GM21528 (cell line): Measurements from ENCODE around the gene CLSTN1.
A peak's percentile ranks its signal among the peaks of the same experiment; 100 is the strongest.

Source experiments
- ATAC-seq: cut with Tn5 transposase; IDR thresholded peaks from one replicate; pipeline ENCODE4 v1.9.1; 2021; ENCODE audit warnings: mild to moderate bottlenecking, moderate library complexity; ENCODE audit not compliant: unreplicated experiment, low FRiP score

CLSTN1 gene

DNA sequence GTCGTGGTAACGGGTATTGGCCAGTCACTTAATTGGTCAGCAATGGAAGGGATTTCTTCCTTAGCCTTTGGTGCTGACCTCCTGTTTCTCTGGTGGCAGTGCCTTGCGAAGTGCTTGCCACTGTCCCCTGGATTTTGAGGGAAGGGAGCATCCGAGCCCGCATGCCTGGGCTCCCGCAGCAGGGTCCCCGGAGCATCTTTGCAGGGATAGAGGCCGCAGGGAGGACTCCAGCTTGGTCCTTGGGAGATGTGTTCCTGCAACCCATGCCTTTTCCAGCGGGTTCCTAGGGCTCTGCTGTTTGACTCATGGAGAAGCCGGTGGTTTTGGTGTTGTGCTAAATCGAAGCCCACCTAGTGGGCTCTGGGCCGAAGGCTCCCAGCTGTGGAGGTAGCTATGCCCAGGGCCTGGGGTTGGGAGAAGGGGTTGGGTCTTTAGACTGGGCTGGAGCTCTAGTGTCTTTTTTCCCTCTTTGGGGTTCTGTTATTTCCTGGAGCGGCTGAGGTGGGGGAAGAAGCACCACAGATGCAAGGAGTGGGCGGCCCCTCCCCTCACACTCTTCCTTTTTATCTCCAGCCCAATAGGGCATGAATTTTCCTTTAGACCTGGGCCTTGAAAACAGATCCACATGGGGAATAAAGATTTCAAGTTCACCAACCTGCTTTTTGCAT lies 133.2 kb downstream of the CLSTN1 start:
- ATAC-seq = no peak

DNA sequence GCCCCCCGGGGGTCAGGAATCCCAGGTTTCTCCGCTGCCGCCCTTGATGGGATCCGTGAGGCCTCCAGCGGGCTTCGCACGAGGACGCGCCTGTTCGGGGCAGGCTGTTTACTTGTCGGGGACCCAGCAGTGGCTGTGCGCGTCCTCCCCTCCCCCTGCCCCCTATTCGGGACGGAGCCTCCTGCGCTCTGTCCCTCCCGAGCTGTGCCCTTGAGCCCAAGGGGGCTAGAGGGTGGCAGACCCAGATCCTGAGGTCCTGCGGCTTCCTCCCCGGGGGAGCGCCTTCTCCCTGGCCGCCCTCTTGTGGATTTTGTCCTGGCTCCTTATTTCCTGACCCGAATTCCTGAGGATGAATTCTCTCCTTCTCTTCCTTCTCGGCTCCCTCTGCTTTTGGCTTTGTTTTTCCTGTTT lies 133.8 kb downstream of the CLSTN1 start:
- no peak for ATAC-seq

DNA sequence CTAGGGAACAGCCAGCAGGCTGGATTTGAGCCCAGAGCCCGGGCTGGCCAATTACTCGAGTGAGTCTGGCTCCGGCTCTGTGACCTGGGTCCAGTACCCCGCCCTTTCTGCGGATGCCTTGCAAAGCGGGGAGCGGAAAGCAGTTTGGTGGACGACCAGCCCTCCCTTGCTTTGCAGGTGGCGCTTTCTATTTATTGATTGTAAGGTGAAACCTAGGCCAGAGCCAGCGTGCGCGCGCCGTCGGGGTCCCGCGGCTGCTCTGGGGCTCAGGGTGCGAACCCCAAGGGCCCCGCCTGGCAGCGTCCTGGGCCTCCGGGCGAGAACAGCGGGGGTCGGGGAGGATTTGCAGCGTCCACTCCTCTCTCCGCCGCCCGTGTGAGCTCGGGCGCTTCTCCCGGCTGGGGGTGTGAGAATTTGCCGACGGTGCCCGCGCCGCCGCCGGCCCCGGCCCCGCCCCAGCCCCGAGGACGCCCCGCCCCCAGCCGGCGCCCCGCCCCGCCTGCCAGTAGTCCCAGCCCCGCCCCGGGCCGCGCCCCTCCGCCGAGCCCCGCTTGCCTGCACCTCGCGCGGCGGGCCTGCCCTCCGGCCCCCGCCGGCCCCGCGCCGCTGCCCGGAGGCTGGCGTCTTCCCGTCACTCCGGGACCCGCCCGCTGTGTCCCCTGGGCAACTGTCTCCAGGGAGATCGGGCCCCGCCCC lies 134.6 kb downstream of the CLSTN1 start:
- ATAC-seq = peak; percentile 58

DNA sequence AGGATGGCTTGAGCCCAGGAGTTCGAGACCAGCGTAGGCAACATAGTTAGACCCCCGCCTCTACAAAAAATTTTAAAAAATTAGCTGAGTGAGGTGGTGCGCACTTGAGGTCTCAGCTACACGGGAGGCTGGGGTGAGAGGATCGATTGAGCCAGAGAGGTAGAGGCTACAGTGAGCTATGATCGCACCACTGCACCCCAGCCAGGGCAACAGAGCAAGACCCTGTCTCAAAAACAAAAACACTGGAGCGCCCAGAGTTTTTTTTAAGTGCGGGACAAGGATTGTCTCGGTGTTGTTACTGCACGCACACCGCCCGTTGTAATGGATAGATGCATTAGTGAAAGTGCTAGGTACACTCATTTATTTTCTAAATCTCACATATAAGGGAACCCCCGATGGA lies 135.2 kb downstream of the CLSTN1 start:
- no peak for ATAC-seq

DNA sequence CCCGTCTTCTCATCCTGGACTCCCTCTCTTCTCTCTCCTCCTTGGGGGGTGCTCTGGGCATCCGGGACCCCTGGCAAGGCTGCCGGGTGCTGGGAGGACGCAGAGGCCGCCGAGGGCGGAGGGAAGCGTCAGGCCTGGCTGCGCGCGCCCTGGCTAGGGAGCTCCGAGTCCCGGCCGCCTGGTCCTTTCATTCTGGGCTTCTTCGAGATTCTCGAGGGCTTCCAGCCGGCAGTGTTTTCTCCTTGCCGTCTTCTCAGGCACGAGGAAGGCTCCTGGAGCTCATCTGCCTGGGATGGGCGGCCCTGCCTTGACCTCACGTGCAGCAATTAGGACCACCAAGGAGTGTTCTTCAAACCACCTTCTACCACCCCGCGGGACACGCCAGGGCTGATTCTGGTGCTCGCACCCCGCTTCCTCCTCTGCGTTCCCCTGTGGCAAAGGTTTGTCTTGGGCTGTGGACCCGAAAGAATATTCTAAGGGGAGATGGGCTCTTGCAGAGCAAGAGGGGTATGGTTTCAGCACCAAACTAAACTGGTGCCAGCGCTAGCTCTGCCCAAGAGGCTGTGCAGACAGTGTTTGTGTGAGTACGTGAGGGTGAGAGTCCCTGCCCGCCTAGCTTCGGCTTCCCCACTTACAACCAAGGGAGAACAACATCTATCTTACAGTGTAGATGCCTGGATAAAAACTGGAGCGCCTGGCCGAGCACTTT lies 135.7 kb downstream of the CLSTN1 start:
- no peak for ATAC-seq

DNA sequence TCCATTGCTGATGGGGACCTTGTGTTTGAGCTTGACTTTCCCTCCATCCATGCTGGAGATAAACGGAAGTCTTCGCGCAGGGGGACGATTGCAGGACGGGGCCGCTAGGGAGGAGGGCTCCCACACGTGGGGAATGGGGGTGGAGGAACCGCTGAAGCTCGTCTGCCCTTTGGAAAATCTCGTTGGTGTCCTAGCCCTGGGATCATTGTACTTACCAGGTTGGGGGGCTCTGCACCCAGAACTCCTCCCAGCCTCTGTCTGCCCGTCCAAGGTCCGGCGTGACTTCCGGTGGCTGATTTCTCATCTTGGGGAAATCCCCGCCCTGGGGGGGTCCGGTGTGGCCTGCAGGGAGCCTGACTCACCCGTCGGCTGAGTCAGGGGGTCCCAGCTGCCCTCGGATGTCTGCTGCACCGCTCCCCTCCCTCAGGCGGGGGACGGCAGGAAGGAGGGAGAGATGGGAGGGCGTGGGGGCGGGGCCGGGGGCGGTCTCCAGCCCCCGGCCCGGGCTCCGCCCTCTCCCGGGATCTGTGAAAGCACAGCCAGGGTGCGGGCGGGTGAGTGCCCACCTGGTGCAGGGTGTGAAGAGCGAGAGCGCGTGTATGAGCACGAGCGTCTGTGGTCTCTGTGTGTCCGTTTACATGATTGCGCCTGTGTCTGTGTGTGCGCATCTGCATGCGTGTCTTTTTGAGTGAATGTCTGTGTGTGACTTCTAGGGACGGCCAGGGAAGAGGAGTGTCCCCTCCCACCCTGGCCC lies 136.5 kb downstream of the CLSTN1 start:
- no peak for ATAC-seq

DNA sequence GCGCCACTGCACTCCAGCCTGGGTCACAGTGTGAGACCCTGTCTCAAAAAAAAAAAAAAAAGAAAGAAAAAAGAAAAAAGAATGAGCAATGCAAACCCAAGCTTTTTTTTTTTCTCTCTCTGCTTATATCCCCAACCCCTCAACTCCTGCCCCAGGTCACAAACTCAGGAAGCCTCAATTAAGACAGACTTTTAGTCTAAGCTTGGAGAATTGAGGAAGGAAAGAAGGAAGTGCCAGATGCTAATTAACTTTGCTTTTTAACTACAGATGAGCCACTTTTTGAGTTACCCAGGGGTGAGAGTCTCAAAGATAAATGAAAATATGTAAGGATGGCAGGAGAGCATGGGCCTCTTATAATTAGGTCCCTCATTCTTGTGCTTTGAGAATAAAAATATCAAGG lies 139.0 kb downstream of the CLSTN1 start:
- ATAC-seq = no peak

DNA sequence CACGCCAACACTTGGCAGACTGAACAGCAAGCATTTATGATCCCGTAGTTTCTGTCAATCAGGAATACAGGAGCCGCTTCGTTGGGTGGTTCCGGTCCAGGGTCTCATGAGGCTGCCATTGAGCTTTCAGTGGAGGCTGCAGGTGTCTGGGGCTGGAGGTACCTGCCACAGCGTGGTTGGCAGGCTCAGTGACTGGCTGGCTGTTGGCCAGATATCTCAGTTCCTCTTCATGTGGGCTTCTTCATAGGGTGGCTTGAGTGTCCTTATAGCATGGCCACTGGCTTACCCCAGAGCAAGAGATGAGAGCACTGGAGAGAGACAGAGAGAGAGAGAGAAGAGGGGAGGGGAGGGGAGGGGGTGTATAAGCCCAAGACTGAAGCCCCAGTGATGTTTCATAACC lies 142.9 kb downstream of the CLSTN1 start:
- no peak for ATAC-seq

DNA sequence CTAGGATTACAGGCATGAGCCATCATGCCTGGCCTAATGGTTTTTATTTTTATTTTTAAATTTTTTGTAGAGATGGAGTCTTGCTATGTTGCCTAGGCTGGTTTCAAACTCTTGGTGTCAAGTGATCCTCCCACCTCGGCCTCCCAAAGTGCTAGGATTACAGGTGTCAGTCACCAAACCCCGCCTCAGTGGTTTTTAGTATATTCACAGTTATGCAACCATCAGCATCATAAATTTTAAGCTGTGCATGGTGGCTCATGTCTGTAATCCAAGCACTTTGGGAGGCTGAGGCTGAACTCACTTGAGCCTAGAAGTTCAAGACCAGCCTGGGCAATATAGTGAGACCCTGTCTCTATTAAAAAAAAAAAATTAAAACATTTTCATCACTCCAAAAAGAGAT lies 143.7 kb downstream of the CLSTN1 start:
- ATAC-seq = no peak
